ENCODE results near the gene GIPC3. TPM values are rescaled to one million over a fixed set of nuclear protein-coding genes. Genes with fewer than 3 reads are reported as not detected.
A peak's percentile ranks its signal among the peaks of the same experiment; 100 is the strongest.
"Not testable (repeated sequence)": the region's sequence is repeated elsewhere in the genome, so short reads cannot be mapped to it uniquely, and the experiment has no call there.

Gene GIPC3
- total RNA-seq, 4 donors from 2014 or later, result 0.13 to 5.8 (median 0.70) TPM

GRCh38 chr19:3575949-3576673 is 9.2 kb upstream of the GIPC3 start:
- H3K4me3 ChIP-seq, result peak overlapping the region in 1 of 4 donors; percentile 47
- H3K27me3 ChIP-seq, result no peaks in the 10 kb centered on the region
- peak overlapping the region in 3 of 4 donors; percentile 8 to 65 (median 34) for H3K27ac ChIP-seq
- H3K4me1 ChIP-seq, result peaks cover 0 to 32% (median 8%) of the 10 kb centered on the region in 4 donors
- no peak for TF ChIP-seq CTCF (IDR thresholded peaks at IDR 0.05)
- TF ChIP-seq POLR2A (IDR thresholded peaks at IDR 0.05), result no peak
- peaks cover 0 to 5% (median 0%) of the 10 kb centered on the region in 3 donors for H3K36me3 ChIP-seq
- no peak for DNase-seq
- no peaks in the 10 kb centered on the region for H3K9me3 ChIP-seq

GRCh38 chr19:3576696-3577443 is 8.4 kb upstream of the GIPC3 start:
- peak overlapping the region in 2 of 4 donors; percentile 35 to 47 for H3K4me3 ChIP-seq
- DNase-seq, result peak in 2 of 3 donors; percentile 57 to 71
- no peaks in the 10 kb centered on the region for H3K9me3 ChIP-seq
- H3K36me3 ChIP-seq, result peaks cover 0 to 5% (median 0%) of the 10 kb centered on the region in 3 donors
- TF ChIP-seq POLR2A (IDR thresholded peaks at IDR 0.05) (no peak), CTCF (IDR thresholded peaks at IDR 0.05) (no peak)
- peaks cover 0 to 29% (median 8%) of the 10 kb centered on the region in 4 donors for H3K4me1 ChIP-seq
- peak overlapping the region in 3 of 4 donors; percentile 34 to 72 (median 65) for H3K27ac ChIP-seq
- H3K27me3 ChIP-seq, result no peaks in the 10 kb centered on the region

GRCh38 chr19:3577723-3578344 is 7.4 kb upstream of the GIPC3 start:
- peak overlapping the region in 1 of 4 donors; percentile 47 for H3K4me3 ChIP-seq
- peaks cover 0 to 25% (median 6%) of the 10 kb centered on the region in 4 donors for H3K4me1 ChIP-seq
- H3K36me3 ChIP-seq, result peaks cover 0 to 5% (median 0%) of the 10 kb centered on the region in 3 donors
- H3K9me3 ChIP-seq, result no peaks in the 10 kb centered on the region
- H3K27me3 ChIP-seq, result no peaks in the 10 kb centered on the region
- TF ChIP-seq CTCF (IDR thresholded peaks at IDR 0.05), result no peak
- no peak for TF ChIP-seq POLR2A (IDR thresholded peaks at IDR 0.05)
- DNase-seq, result peak in 2 of 3 donors; percentile 69 to 81
- H3K27ac ChIP-seq, result peak overlapping the region in 2 of 4 donors; percentile 65 to 72

GRCh38 chr19:3578390-3578789 is 6.9 kb upstream of the GIPC3 start:
- Histone ChIP-seq H3K36me3 (peaks cover 0 to 5% (median 0%) of the 10 kb centered on the region in 3 donors), H3K27ac (peak overlapping the region in 2 of 4 donors; percentile 62 to 72), H3K4me3 (no peak overlapping the region), H3K9me3 (no peaks in the 10 kb centered on the region), H3K4me1 (peaks cover 0 to 25% (median 5%) of the 10 kb centered on the region in 4 donors), H3K27me3 (no peaks in the 10 kb centered on the region)
- TF ChIP-seq CTCF (IDR thresholded peaks at IDR 0.05), result no peak
- TF ChIP-seq POLR2A (IDR thresholded peaks at IDR 0.05), result no peak
- no peak for DNase-seq

GRCh38 chr19:3580156-3580934 is 4.9 kb upstream of the GIPC3 start:
- Histone ChIP-seq H3K4me1 (peaks cover 0 to 25% (median 2%) of the 10 kb centered on the region in 4 donors), H3K27ac (peak overlapping the region in 3 of 4 donors; percentile 25 to 73 (median 62)), H3K27me3 (no peaks in the 10 kb centered on the region), H3K4me3 (no peak overlapping the region), H3K9me3 (no peaks in the 10 kb centered on the region), H3K36me3 (peaks cover 0 to 2% (median 0%) of the 10 kb centered on the region in 3 donors)
- TF ChIP-seq CTCF (IDR thresholded peaks at IDR 0.05) (no peak), POLR2A (IDR thresholded peaks at IDR 0.05) (no peak)
- no peak for DNase-seq

GRCh38 chr19:3581792-3582191 is 3.5 kb upstream of the GIPC3 start:
- H3K36me3 ChIP-seq, DNase-seq, H3K4me3 ChIP-seq, H3K9me3 ChIP-seq, H3K27me3 ChIP-seq: not testable (repeated sequence)
- Histone ChIP-seq H3K4me1 (peaks cover 0 to 13% (median 6%) of the 10 kb centered on the region in 4 donors), H3K27ac (peak overlapping the region in 1 of 4 donors; percentile 73)

- H3K4me3 ChIP-seq, DNase-seq, H3K9me3 ChIP-seq, H3K27ac ChIP-seq, H3K36me3 ChIP-seq, H3K27me3 ChIP-seq: not testable (repeated sequence)
- peaks cover 0 to 12% (median 0%) of the 10 kb centered on the region in 4 donors for H3K4me1 ChIP-seq
Measured at GRCh38 chr19:3584036-3584802, 1.1 kb upstream of the GIPC3 start.
